ENCODE data around the gene ZBTB16.

The ZBTB16 gene

GRCh38 chr11:114085965-114086793 lies 26.7 kb downstream of the ZBTB16 start:
- DNase-seq, result no peak

GRCh38 chr11:114087025-114087424 lies 27.5 kb downstream of the ZBTB16 start:
- DNase-seq, result no peak

GRCh38 chr11:114088216-114088615 lies 28.7 kb downstream of the ZBTB16 start:
- DNase-seq, result no peak

- no peak for DNase-seq
Measured at GRCh38 chr11:114088836-114089235, 29.3 kb downstream of the ZBTB16 start.

GRCh38 chr11:114089748-114090147 lies 30.2 kb downstream of the ZBTB16 start:
- DNase-seq, result no peak

- no peak for DNase-seq
Measured at GRCh38 chr11:114090225-114090910, 30.9 kb downstream of the ZBTB16 start.

GRCh38 chr11:114090976-114091375 lies 31.5 kb downstream of the ZBTB16 start:
- DNase-seq, result no peak

- no peak for DNase-seq
Measured at GRCh38 chr11:114091516-114092397, 32.2 kb downstream of the ZBTB16 start.

GRCh38 chr11:114092478-114092877 lies 33.0 kb downstream of the ZBTB16 start:
- DNase-seq, result no peak

- DNase-seq, result no peak
Measured at GRCh38 chr11:114092953-114093352, 33.4 kb downstream of the ZBTB16 start.

- no peak for DNase-seq
Measured at GRCh38 chr11:114094516-114094915, 35.0 kb downstream of the ZBTB16 start.

GRCh38 chr11:114095899-114096298 lies 36.4 kb downstream of the ZBTB16 start:
- DNase-seq, result no peak

GRCh38 chr11:114097832-114098231 lies 38.3 kb downstream of the ZBTB16 start:
- no peak for DNase-seq

- DNase-seq, result no peak
Measured at GRCh38 chr11:114098927-114099326, 39.4 kb downstream of the ZBTB16 start.

GRCh38 chr11:114099392-114100178 lies 40.1 kb downstream of the ZBTB16 start:
- no peak for DNase-seq

- DNase-seq, result peak in 1 of 5 donors; percentile 26
Measured at GRCh38 chr11:114102993-114103896, 43.7 kb downstream of the ZBTB16 start.

- DNase-seq, result no peak
Measured at GRCh38 chr11:114105611-114106010, 46.1 kb downstream of the ZBTB16 start.

- DNase-seq, result no peak
Measured at GRCh38 chr11:114106047-114106446, 46.5 kb downstream of the ZBTB16 start.

GRCh38 chr11:114106986-114107385 lies 47.5 kb downstream of the ZBTB16 start:
- DNase-seq, result no peak

- DNase-seq, result no peak
Measured at GRCh38 chr11:114108501-114109205, 49.1 kb downstream of the ZBTB16 start.

Data from T-helper 1 cell (primary cell).